ENCODE measurements around the gene SMG6.

SMG6 gene

DNA sequence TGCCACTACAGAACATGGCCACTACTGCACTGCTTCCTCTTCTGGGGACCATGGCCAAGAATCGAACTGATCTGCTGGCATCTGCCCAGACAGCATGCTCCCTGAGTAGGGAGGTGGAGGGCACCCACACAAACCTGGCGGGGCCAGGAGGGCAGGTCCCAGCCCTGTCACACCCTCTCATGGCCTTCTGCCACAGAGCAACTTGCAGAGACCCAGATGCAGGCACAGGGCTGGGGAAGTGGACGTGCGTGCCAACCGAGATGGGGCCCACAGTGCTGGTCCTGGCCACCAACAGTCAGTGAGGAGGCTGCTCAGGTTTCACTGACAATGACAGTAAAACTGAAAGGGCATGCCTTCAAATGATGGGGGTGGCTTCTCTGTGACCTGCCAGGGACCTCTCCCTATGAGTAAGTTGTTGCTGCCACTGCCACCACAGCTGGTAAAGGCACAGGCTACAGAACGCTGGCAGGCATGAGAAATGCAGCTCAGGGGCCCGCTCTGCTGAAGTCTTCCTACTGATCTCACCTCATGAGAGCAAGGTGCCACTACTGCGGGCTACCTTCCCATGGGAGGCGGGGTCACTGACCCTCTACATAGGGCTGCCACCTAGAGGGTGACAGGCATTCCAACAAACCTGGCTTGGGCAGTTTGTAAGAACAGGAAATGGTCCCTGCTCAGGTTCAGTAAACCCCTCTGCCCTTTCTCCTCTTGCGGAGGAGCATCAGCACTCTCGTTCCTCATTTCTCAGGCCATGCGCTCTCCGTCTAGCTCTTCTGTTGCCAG lies 233.2 kb downstream of the SMG6 start:
- DNase-seq: no peak

DNA sequence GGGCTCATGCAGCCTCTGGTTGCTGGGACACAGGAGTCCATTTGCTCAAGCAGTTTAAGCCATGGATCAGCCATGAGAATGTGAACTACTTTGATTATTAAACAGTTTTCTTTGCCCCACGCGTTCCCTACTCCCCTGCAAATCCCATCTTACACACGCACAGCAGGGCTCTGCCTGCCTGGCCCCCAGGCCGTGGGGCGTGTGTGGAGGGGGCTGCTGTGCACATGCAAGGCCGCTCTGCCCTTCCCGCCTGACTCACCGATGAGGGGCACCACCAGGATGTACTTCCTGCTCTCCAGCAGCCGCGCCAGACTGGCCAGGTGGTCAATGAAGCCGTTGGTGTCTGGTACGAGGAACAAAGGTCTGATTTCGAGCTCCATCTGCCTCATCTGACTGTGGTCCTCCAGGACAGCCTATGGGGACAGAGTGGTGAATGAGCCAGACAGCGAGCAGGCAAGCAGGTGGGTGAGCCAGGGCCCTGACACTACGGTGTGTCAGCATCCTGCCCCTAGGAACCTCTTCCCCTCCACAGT lies 235.0 kb downstream of the SMG6 start:
- no peak for DNase-seq

DNA sequence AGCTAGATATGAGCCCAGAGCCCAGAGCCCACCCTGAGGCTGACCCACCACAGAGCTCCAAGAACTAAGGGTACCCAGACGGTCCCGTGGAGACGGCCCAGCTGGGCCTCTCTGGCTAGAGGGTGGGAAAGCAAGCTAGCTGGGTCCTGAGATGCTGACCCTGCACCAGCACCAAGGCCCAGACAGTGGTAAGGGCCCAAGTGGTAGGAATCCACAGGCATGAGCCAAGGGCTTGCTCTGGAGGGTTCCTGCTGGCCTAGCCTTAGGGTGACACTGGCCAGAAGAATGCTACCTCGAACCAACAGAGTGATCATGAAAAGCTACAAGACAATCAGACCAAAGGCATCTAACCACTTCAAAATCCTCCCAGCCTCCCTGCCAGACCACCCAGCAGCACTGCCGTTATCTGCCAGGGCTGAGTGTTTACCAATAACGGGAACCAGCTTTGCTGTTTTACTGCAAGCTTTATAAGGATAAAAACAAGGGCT lies 235.5 kb downstream of the SMG6 start:
- no peak for DNase-seq

DNA sequence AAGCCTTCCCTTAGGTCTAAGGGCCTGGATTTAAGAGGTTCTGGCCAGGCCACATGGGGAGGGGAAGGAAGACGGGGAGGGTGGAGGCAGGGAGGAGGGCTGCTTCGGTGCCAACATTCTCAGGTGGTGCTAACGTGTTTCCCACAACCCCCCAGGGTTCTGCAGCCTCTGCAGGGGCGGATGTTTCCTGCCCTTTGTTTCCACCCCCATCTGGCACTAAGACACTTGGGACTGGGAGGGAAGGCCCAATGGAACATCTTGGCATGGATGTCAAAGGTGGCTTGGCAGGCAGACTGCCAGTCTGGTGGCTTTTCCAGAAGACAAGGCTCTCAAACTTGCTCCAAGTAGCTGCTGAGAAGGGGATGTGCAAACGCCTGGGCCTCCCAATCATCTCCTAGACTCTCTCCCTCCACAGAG lies 236.0 kb downstream of the SMG6 start:
- no peak for DNase-seq

DNA sequence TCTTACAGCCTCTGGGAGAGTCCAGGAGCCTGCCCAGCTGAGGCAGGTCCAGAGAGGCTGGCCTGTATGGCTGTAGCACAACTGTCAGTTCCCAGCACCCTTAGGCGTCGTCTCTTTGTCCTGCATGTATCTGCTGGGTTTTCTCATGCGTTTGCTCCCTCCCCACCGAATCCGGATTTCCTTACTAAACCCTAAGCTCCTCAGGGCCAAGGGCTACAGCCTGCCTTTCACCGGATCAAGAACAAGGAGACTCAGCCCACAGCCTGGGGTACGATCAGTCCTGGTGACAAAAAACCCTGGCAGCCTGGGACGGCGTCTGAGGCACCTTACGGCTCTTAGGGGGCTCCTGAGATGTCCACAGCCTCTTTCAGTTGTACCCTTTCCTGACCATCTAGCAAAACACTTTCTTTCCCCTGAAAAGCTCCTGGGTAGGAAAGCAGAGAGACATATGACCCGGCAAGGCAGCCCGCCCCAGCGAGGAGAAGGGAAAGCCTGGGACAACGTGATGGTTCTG lies 236.5 kb downstream of the SMG6 start:
- DNase-seq: no peak

DNA sequence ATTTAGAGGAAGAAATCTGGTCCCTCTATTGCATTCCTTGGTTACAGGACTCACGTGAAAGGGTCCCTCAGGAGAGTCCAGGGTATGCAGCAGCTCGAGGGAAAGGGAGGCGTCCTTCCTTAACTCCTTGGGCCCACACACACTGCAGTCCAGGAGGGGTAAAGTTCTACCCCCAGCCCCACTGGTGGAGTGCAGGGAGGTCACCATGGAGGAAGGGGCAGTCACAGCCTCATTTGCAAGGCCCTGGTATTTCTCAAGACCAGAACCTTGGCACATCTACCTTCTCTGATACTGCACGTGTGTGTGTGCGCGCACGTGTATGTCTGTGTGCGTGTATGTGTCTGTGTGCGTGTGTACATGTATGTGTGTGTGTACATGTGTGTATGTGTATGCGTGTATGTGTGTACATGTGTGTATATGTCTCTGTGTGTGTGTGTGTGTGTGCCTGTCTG lies 237.6 kb downstream of the SMG6 start:
- DNase-seq: no peak

DNA sequence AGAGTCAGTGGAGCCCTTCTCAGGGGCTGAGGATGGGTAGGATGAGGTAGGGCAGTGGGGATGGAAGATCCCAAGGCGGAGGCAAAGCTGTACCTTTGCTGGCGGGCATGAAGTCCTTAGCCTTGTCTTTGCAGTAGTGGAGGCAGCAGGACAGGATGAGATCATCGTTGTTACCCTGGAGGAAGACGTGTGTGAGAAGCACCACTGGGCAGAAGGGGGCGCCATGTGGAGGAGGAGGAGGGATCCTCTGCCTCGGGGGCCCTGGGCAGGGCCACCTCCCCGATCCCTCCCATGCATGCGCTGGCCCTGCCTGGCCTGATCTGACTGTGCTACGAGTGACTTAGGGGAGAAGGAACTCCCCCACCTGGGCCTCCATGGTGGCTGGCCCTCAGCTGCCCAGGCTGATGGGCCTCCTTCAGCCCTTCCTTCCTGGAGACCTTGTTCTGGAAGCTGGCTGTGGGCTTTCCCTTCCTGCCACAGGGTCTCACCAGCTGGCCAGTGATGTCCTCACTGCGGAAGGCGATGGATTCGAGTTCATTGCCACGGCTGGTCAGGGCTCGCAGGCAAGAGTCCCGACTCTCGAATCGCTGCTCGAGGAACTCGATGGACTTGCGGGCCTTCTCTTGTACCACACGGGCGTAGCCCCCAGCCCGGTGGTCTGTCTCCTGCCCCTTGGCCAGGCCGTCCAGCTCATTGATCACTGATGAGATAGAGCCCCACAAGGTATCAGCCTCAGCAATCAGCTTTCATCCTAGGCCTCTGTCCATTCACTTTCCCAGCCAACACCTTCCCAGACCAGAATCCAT lies 238.4 kb downstream of the SMG6 start:
- DNase-seq: no peak

DNA sequence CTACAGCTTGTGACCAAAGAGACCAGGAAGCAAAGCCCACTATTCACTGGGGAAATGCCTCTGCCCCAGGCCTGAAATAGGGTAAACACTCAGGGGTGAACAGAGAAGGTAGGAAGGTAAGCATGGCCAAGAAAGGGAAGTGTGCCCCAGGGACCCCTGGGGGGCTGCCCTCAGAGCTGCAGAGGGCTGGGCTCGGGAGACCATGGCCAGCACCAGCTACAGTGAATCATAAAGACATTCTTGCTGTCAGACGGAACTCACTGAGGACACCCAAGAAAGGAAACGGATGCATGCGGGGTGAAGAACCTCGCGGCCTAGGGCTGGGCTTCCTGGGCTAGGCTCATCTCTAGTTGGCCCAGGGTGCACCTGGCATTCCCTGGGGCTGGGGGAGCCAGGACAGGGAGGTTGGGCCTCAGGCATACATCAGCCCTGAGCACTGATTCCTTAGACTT lies 239.0 kb downstream of the SMG6 start:
- no peak for DNase-seq

DNA sequence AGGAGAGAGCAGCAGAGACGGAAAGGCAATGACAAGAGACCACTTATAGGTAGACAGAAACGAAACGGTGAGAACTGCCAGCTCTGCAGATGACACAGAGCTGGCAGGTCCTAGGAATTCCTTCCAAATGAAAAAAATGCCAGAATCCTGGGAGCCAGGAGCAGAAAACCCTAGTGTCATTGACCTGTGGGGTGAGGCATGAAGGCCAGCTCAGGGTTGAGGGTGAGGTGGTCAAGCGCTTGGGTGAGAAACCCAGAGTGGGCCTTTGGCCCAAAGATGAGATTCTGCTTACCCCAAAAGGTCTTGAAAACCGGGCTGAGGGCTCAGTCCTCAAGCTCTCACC lies 239.5 kb downstream of the SMG6 start:
- no peak for DNase-seq

DNA sequence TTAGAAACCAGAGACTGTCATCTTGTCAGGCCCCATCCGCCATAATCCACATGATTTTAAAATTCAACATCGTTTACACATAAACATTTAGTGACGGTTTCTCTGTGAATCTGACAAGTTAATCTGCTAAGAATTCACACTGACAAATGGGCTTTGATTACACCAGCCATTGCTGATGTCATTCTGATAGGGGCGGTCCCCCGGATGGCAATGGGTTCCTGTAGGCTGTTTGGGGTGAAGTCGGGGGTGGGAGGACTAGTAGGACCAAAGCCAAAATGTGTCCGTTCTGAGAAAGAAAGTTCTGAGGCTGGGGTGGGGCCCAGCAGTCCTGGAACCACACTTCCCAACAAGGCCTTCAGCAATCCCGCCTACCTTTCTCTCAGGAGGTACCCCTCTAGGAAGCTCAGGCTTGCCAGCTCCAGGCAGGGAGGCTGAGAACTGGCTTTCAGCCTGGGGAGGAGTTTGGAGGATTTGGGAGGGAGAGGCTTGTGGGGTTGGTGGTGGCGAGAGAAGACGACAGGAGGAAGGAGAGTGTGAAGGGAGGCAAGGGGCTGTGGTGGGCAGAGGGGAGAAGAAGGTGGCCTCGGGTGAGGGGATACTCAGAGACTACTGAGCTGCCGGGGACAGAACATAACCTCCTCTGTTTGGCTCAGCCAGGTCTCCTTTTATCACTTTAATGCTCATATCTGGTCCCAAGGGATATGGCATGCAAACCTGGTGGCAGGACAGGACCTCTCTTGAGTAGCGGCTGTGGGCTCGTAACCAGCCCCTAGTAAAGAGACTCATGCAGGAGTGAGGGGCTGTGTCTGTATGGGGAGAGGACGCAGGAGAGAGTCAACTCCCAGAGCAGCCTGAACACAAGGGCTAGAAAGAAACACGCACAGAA lies 240.1 kb downstream of the SMG6 start:
- DNase-seq: no peak

DNA sequence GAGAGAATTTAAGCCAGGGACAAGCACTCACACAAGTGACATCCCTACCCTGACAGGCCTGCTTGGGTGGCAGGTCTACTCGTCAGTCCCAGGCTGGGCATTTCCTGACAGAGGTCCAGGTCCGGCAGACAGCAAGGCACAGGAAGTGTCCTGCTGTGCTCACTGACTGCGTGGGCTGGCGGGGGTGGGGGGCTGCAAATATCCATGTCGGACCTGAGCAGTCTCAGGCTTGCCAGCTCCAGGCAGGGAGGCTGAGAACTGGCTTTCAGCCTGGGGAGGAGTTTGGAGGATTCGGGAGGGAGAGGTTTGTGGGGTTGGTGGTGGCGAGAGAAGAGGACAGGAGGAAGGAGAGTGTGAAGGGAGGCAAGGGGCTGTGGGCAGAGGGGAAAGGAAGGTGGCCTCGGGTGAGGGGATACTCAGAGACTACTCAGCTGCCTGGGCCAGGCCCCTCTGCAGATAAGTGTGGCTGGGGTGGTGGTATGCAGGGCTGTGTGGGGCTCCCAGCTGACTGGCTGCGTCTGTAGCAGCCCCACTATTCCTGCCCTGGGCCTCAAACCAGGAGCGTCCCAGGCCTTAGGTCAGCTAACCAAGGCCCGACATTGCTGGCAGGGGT lies 240.9 kb downstream of the SMG6 start:
- DNase-seq: no peak

DNA sequence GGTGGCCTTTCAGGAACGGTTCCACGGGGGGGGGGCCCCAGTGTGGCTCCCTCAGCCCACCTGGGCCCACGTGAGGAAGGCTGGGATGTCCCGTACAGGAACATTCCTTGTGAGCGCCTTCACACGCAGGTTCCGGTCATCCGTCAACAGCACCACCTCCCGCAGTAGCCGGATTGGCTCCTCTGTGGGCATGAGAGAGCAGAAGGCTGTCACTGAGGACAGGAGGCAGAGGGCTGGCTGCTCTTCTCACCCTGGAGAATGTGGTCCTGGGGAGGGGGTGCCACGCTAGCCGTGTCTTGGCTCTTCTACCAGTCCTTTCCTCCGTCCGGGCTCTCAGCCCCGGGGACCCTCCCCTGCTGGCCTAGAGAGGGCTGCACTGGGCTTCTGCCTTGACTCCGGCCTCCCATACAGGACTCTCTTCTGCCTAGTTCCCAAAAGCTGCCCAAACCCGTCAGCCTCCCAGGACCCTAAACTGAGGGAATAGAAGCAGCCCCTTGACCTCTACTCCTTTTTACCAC lies 242.1 kb downstream of the SMG6 start:
- no peak for DNase-seq

DNA sequence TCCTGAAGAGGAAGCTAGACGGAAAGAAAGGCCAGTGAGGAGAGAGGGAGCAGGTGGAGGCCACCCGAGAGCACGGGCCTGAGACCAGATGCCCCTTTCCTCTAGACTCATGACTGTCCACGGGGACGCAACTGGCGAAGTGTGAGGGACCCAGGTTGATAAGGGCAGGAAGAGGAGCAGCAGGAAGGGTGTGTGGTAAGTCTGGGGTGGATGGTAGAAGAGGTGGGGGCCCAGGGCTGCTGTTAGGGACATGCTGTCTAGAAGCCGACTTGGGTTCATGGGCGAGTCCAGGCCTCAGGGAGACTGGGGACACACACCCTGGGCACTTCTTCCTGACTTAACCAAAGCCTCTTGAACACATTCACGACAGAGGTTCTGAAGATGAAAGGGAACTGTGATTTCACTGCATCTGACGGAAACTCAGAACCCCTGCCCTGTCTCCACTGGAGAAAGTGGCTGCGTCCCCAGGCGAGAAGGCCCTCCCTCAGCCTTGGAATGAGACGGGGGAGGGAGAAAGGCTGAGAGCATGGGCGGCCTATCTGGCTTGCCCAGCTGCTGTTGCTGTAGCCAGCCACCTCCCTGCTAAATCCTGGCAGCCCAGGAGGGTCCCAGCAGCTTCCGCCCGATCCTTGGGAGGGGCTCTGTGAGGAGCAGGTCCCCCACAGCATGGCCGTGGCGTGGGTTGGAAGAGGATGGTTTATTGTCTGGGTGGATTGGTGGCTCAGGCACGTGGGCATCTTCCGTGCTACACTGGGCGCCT lies 242.7 kb downstream of the SMG6 start:
- DNase-seq: no peak

DNA sequence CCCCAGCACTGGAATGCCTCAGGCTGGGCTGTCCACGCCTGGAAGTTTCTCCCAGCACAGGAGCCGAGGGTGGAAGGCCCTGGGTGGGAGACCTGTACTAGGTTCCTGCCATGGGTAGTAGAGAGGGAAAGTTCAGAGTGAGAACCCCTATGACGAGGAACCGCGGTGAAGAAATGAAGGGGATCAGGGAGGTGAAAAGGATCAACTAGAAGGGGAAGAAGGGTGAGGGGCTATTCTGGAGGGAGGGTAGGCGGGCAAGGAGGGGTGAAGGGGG lies 243.3 kb downstream of the SMG6 start:
- DNase-seq: no peak

DNA sequence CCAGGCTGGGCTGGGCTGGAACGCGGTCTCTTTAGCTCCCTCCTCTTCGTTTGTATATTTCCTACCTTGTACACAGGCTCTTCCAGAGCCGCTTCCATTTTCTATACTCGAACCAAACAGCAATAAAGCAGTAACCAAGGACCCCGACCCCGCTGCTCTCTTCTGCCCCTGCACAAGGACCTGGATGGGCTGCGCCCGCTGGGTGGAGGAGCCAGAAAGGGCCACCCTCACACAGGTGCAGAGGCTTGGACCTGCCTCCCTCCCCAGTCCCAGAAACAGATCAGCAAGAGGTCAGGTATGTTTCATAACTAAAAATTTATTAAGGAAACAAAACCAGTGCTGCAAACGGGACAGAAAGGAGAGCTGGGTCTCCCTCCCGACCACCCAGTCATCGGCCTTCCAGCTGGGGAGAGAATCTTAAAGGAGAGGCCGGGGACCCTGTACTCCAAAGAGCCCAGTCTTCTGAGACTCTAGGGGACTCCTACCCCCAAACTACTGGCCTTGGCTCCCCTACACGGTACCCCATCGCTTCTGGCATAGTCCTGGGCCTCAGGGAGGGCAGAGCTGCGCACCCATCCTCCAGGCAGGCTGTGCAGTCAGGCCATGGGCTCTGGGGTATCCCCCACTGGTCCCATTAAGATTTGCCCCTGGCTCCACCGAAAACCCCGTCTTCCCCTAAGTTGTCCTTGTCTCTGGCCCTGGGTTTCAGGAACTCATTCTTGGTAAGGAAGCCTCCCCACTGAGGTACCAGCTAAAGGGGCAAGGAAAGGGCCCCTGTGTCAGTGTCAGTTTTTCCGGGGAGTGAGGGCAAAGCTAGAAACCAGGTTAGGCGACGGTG lies 243.8 kb downstream of the SMG6 start:
- no peak for DNase-seq

DNA sequence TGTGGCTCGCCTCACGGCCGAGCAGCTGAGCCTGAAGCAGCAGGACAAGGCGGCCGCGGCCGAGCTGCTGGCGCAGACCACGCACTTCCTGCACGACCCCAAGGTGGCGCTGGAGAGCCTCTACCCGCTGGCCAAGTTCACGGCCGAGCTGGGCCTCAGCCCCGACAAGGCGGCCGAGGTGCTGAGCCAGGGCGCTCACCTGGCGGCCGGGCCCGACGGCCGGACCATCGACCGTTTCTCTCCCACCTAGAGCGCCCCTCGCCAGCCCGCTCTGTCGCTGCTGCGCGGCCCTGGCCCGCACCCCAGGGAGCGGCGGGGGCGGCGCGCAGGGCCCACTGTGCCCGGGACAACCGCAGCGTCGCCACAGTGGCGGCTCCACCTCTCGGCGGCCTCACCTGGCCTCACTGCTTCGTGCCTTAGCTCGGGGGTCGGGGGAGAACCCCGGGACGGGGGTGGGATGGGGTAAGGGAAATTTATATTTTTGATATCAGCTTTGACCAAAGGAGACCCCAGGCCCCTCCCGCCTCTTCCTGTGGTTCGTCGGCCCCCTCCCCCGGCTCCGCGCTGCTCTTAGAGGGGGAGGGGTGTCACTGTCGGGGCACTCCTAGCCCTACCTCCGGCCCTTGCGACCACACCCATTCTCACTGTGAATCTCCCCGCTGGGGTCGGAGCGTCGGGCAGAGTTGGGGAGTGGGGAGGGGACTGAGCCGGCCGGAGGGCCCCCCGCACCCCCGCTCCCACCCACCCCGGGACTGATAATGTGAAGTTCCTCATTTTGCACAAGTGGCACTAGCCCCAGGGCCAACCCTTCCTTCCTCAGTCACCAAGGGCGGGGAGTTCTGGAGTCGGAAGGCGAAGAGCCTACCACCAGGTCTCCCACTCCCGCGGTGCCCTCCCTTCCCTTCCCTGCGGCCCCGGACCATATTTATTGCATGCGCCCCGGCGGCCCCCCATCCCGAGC lies 244.7 kb downstream of the SMG6 start:
- DNase-seq: no peak

DNA sequence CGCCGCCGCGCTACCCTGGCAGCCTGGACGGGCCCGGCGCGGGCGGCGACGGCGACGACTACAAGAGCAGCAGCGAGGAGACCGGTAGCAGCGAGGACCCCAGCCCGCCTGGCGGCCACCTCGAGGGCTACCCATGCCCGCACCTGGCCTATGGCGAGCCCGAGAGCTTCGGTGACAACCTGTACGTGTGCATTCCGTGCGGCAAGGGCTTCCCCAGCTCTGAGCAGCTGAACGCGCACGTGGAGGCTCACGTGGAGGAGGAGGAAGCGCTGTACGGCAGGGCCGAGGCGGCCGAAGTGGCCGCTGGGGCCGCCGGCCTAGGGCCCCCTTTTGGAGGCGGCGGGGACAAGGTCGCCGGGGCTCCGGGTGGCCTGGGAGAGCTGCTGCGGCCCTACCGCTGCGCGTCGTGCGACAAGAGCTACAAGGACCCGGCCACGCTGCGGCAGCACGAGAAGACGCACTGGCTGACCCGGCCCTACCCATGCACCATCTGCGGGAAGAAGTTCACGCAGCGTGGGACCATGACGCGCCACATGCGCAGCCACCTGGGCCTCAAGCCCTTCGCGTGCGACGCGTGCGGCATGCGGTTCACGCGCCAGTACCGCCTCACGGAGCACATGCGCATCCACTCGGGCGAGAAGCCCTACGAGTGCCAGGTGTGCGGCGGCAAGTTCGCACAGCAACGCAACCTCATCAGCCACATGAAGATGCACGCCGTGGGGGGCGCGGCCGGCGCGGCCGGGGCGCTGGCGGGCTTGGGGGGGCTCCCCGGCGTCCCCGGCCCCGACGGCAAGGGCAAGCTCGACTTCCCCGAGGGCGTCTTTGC lies 245.6 kb downstream of the SMG6 start:
- DNase-seq: no peak

DNA sequence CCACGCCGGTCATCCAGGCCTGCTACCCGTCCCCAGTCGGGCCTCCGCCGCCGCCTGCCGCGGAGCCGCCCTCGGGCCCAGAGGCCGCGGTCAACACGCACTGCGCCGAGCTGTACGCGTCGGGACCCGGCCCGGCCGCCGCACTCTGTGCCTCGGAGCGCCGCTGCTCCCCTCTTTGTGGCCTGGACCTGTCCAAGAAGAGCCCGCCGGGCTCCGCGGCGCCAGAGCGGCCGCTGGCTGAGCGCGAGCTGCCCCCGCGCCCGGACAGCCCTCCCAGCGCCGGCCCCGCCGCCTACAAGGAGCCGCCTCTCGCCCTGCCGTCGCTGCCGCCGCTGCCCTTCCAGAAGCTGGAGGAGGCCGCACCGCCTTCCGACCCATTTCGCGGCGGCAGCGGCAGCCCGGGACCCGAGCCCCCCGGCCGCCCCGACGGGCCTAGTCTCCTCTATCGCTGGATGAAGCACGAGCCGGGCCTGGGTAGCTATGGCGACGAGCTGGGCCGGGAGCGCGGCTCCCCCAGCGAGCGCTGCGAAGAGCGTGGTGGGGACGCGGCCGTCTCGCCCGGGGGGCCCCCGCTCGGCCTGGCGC lies 246.3 kb downstream of the SMG6 start:
- DNase-seq: no peak

All from SIG-M5 (cell line).